ENCODE data around the gene UBAC2. TPM values are rescaled to one million over a fixed set of nuclear protein-coding genes. Genes with fewer than 3 reads are reported as not detected.
"Not testable (repeated sequence)": the region's sequence is repeated elsewhere in the genome, so short reads cannot be mapped to it uniquely, and the experiment has no call there.

Gene UBAC2
- total and polyA plus RNA-seq, 4 experiments from 2014 or later, result 88.4 to 161 (median 101) TPM

GRCh38 chr13:99210627-99211026, 10.0 kb downstream of the UBAC2 start:
- POLR2A ChIA-PET (ENCODE audit: partially characterized antibody), result interaction anchor here (1.6 kb wide), 1 partner anchor 24 kb away, joined by 3 read pairs; no protein-coding TSS in a partner anchor

GRCh38 chr13:99211421-99212035, 10.9 kb downstream of the UBAC2 start:
- H3K27me3 Mint-ChIP-seq, result no peaks in the 10 kb centered on the region
- H3K36me3 ChIP-seq (ENCODE audit: insufficient read depth, low read length), result no peaks in the 10 kb centered on the region
- H3K9me3 Mint-ChIP-seq, result no peaks in the 10 kb centered on the region
- ChIA-PET POLR2A (ENCODE audit: partially characterized antibody) (interaction anchor here (1.0 to 1.6 kb wide), 3 partner anchors 10 to 45 kb away, joined by 3 to 4 read pairs (median 3); no protein-coding TSS in a partner anchor), CTCF (ENCODE audit: partially characterized antibody) (interaction anchor here (1.1 to 1.5 kb wide), 3 partner anchors 10 to 55 kb away, joined by 3 to 4 read pairs (median 4); no protein-coding TSS in a partner anchor)
- peaks cover 74% of the 10 kb centered on the region for H3K4me1 ChIP-seq (ENCODE audit: insufficient read depth, low read length)
- H3K27ac Mint-ChIP-seq, result peak overlapping the region in 6 of 7 donors; percentile 14 to 70 (median 28)
- no peaks in the 10 kb centered on the region for H3K27me3 ChIP-seq (ENCODE audit: insufficient read depth, low read length)
- peak overlapping the region in 2 of 8 donors; percentile 1 to 40 for H3K4me3 Mint-ChIP-seq
- peaks cover 55 to 87% (median 72%) of the 10 kb centered on the region in 4 donors for H3K4me1 Mint-ChIP-seq
- H3K9me3 ChIP-seq (ENCODE audit: control insufficient read depth in 1 of 2, low read length in 2 of 2), result no peaks in the 10 kb centered on the region
- intact Hi-C loops (cut with micrococcal nuclease), result no loop called here
- no peak overlapping the region for H3K27ac ChIP-seq (ENCODE audit: low read depth, low read length)
- DNase-seq, result no peak
- H3K36me3 Mint-ChIP-seq, result peaks cover 19 to 47% of the 10 kb centered on the region in 2 donors
- H3K4me3 ChIP-seq (ENCODE audit: low read length in 2 of 2), result no peak overlapping the region

More at GRCh38 chr13:99210627-99211026, 10.0 kb downstream of the UBAC2 start:
- H3K36me3 ChIP-seq (ENCODE audit: insufficient read depth, low read length); H3K27me3 ChIP-seq (ENCODE audit: insufficient read depth, low read length); H3K4me3 ChIP-seq (ENCODE audit: low read length in 2 of 2); H3K27me3 Mint-ChIP-seq; DNase-seq; H3K4me3 Mint-ChIP-seq; H3K9me3 Mint-ChIP-seq; intact Hi-C loops (cut with micrococcal nuclease); H3K9me3 ChIP-seq (ENCODE audit: control insufficient read depth in 1 of 2, low read length in 2 of 2); CTCF ChIA-PET (ENCODE audit: partially characterized antibody); H3K27ac ChIP-seq (ENCODE audit: low read depth, low read length): not testable (repeated sequence)
- peaks cover 23 to 53% of the 10 kb centered on the region in 2 donors for H3K36me3 Mint-ChIP-seq
- peaks cover 74% of the 10 kb centered on the region for H3K4me1 ChIP-seq (ENCODE audit: insufficient read depth, low read length)
- peak overlapping the region in 3 of 7 donors; percentile 29 to 51 (median 38) for H3K27ac Mint-ChIP-seq
- H3K4me1 Mint-ChIP-seq, result peaks cover 61 to 87% (median 76%) of the 10 kb centered on the region in 4 donors

DNA sequence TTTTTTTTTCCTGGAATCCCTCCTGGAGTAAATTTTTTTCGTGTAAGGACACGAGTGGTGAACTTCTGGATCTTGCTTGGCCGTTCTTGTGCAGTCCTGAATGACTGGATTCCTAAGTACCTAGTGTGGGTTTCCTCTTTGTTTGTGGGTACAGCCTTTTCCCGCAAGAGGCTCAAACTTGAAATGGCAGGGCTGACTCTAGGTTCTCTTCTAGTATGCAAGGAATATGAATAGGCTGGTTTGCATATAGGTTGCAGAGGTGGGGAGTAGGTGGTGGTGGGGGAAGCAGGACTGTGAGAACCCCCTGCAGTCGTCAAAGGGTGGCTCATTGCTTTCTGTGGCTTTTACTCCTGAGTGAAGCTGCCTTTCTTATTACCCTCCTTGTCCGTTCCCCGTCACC, 13.6 kb downstream of the UBAC2 start:
- Histone ChIP-seq H3K4me3 (ENCODE audit: low read length in 2 of 2) (peak overlapping the region in 1 of 2 donors; percentile 62), H3K9me3 (ENCODE audit: control insufficient read depth in 1 of 2, low read length in 2 of 2) (no peaks in the 10 kb centered on the region), H3K27me3 (ENCODE audit: insufficient read depth, low read length) (no peaks in the 10 kb centered on the region), H3K36me3 (ENCODE audit: insufficient read depth, low read length) (no peaks in the 10 kb centered on the region), H3K4me1 (ENCODE audit: insufficient read depth, low read length) (peaks cover 78% of the 10 kb centered on the region), H3K27ac (ENCODE audit: low read depth, low read length) (peak overlapping the region; percentile 68)
- H3K27me3 Mint-ChIP-seq, result no peaks in the 10 kb centered on the region
- H3K36me3 Mint-ChIP-seq, result peaks cover 14 to 29% of the 10 kb centered on the region in 2 donors
- ChIA-PET POLR2A (ENCODE audit: partially characterized antibody) (interaction anchor here (0.7 to 7.0 kb wide), 9 partner anchors 12 to 55 kb away, joined by 3 to 251 read pairs (median 5); partner anchors contain the start of genes GPR18 and UBAC2), CTCF (ENCODE audit: partially characterized antibody) (interaction anchor here (1.0 to 3.2 kb wide), 9 partner anchors 8 to 55 kb away, joined by 3 to 24 read pairs (median 10); partner anchors contain the start of gene UBAC2)
- H3K4me3 Mint-ChIP-seq, result peak overlapping the region; percentile 73 to 97 (median 94)
- peak overlapping the region; percentile 96 to 99 (median 99) for H3K27ac Mint-ChIP-seq
- H3K4me1 Mint-ChIP-seq, result peaks cover 55 to 92% (median 74%) of the 10 kb centered on the region in 4 donors
- peak in 1 of 5 donors; percentile 61 for DNase-seq
- intact Hi-C loops (cut with micrococcal nuclease), result loop anchor here (2.0 kb wide), 1 partner anchor 15 kb away; no protein-coding TSS in a partner anchor
- H3K9me3 Mint-ChIP-seq, result no peaks in the 10 kb centered on the region

DNA sequence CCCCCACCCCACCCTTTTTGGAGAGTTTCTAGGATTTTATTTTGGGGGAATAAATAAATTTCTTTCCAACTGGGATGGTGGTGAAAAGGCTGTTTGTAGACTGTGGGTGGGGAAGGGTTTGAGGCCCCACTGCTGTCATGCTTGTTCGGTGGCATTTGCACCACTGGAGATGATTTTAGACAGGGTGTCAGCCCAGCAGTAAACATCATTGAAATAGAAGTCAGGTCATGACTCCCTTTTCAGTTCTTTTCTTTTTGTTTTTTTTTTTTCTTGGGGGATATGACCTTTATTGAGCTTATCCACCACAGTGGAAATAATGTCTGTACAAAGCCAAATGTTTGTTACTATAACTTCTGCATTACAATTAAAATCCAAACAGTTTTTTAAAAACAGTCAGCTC, 14.1 kb downstream of the UBAC2 start:
- H3K27ac ChIP-seq (ENCODE audit: low read depth, low read length), result peak overlapping the region; percentile 68
- intact Hi-C loops (cut with micrococcal nuclease), result loop anchor here (1.0 to 5.0 kb wide), 4 partner anchors 10 to 283 kb away; partner anchors contain the start of gene UBAC2
- H3K27me3 Mint-ChIP-seq, result no peaks in the 10 kb centered on the region
- H3K36me3 ChIP-seq (ENCODE audit: insufficient read depth, low read length), result no peaks in the 10 kb centered on the region
- peaks cover 80% of the 10 kb centered on the region for H3K4me1 ChIP-seq (ENCODE audit: insufficient read depth, low read length)
- H3K4me3 Mint-ChIP-seq, result peak overlapping the region; percentile 91 to 97 (median 94)
- H3K9me3 Mint-ChIP-seq, result no peaks in the 10 kb centered on the region
- peak overlapping the region; percentile 62 to 71 for H3K4me3 ChIP-seq (ENCODE audit: low read length in 2 of 2)
- H3K4me1 Mint-ChIP-seq, result peaks cover 57 to 92% (median 74%) of the 10 kb centered on the region in 4 donors
- CTCF ChIA-PET (ENCODE audit: partially characterized antibody), result interaction anchor here (0.7 to 3.2 kb wide), 11 partner anchors 9 to 221 kb away, joined by 3 to 24 read pairs (median 8); partner anchors contain the start of gene UBAC2
- H3K27me3 ChIP-seq (ENCODE audit: insufficient read depth, low read length), result no peaks in the 10 kb centered on the region
- H3K36me3 Mint-ChIP-seq, result peaks cover 14 to 26% of the 10 kb centered on the region in 2 donors
- H3K27ac Mint-ChIP-seq, result peak overlapping the region; percentile 96 to 99 (median 99)
- no peak for DNase-seq
- POLR2A ChIA-PET (ENCODE audit: partially characterized antibody), result interaction anchor here (0.7 to 7.0 kb wide), 12 partner anchors 12 to 54 kb away, joined by 3 to 251 read pairs (median 3); partner anchors contain the start of genes GPR18 and UBAC2
- no peaks in the 10 kb centered on the region for H3K9me3 ChIP-seq (ENCODE audit: control insufficient read depth in 1 of 2, low read length in 2 of 2)

- peaks cover 14 to 25% of the 10 kb centered on the region in 2 donors for H3K36me3 Mint-ChIP-seq
- Histone ChIP-seq H3K9me3 (ENCODE audit: control insufficient read depth in 1 of 2, low read length in 2 of 2) (no peaks in the 10 kb centered on the region), H3K4me1 (ENCODE audit: insufficient read depth, low read length) (peaks cover 86% of the 10 kb centered on the region), H3K36me3 (ENCODE audit: insufficient read depth, low read length) (no peaks in the 10 kb centered on the region), H3K4me3 (ENCODE audit: low read length in 2 of 2) (peak overlapping the region; percentile 62 to 71), H3K27me3 (ENCODE audit: insufficient read depth, low read length) (no peaks in the 10 kb centered on the region), H3K27ac (ENCODE audit: low read depth, low read length) (peak overlapping the region; percentile 68)
- H3K27ac Mint-ChIP-seq, result peak overlapping the region; percentile 96 to 99 (median 99)
- DNase-seq, result peak; percentile 77 to 86 (median 81)
- CTCF ChIA-PET (ENCODE audit: partially characterized antibody), result interaction anchor here (0.7 to 3.2 kb wide), 11 partner anchors 9 to 220 kb away, joined by 3 to 24 read pairs (median 8); partner anchors contain the start of gene UBAC2
- intact Hi-C loops (cut with micrococcal nuclease), result loop anchor here (1.0 to 5.0 kb wide), 4 partner anchors 11 to 282 kb away; partner anchors contain the start of gene UBAC2
- H3K9me3 Mint-ChIP-seq, result no peaks in the 10 kb centered on the region
- peaks cover 56 to 92% (median 74%) of the 10 kb centered on the region in 4 donors for H3K4me1 Mint-ChIP-seq
- H3K4me3 Mint-ChIP-seq, result peak overlapping the region; percentile 91 to 97 (median 94)
- POLR2A ChIA-PET (ENCODE audit: partially characterized antibody), result interaction anchor here (0.7 to 7.0 kb wide), 12 partner anchors 9 to 54 kb away, joined by 3 to 251 read pairs (median 3); partner anchors contain the start of genes GPR18 and UBAC2
- H3K27me3 Mint-ChIP-seq, result no peaks in the 10 kb centered on the region
Measured at GRCh38 chr13:99215184-99215830, 14.7 kb downstream of the UBAC2 start.

DNA sequence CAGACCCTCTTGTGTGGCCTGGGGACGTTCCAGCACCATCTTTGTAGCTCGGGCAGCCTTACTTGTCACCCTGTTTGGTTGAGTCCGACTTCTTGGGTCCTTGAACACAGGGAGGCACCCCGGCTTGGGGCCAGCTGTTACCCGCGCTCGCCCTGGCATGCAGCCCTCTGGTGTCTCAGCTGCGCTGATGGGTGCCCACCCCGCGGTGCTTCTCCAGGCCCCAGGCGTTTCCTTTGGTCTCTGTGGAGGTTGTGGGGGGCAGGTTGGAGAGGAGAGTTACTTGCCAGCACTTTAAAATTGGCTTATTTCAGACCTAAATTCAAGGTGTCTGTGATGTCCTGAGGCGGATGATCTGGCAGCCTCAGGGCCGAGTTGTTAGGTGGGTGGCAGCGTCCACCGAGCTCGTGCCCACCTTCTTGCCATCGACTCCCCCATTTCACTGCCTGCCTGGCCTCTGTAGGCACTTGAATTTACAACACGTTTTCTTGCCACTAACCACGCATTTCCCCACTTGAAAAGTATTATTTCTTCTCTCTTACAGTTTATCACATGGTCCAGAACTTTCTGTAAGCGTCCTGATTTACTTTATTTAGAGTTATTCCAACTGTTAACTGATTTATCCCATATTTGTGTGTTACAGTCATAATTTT, 16.9 kb downstream of the UBAC2 start:
- intact Hi-C loops (cut with micrococcal nuclease), result loop anchor here (5.0 kb wide), 1 partner anchor 280 kb away; no protein-coding TSS in a partner anchor
- no peaks in the 10 kb centered on the region for H3K9me3 Mint-ChIP-seq
- no peaks in the 10 kb centered on the region for H3K9me3 ChIP-seq (ENCODE audit: control insufficient read depth in 1 of 2, low read length in 2 of 2)
- peak overlapping the region; percentile 86 to 99 (median 96) for H3K27ac Mint-ChIP-seq
- POLR2A ChIA-PET (ENCODE audit: partially characterized antibody), result interaction anchor here (0.6 to 7.0 kb wide), 11 partner anchors 10 to 215 kb away, joined by 3 to 251 read pairs (median 6); partner anchors contain the start of genes GPR18 and UBAC2
- DNase-seq, result no peak
- peak overlapping the region in 1 of 2 donors; percentile 7 for H3K4me3 ChIP-seq (ENCODE audit: low read length in 2 of 2)
- H3K36me3 ChIP-seq (ENCODE audit: insufficient read depth, low read length), result no peaks in the 10 kb centered on the region
- peaks cover 65 to 94% (median 75%) of the 10 kb centered on the region in 4 donors for H3K4me1 Mint-ChIP-seq
- peaks cover 13 to 19% of the 10 kb centered on the region in 2 donors for H3K36me3 Mint-ChIP-seq
- H3K4me1 ChIP-seq (ENCODE audit: insufficient read depth, low read length), result peaks cover 87% of the 10 kb centered on the region
- CTCF ChIA-PET (ENCODE audit: partially characterized antibody), result interaction anchor here (0.6 to 2.9 kb wide), 11 partner anchors 10 to 180 kb away, joined by 3 to 12 read pairs (median 3); partner anchors contain the start of gene GPR18
- H3K27me3 Mint-ChIP-seq, result no peaks in the 10 kb centered on the region
- H3K27me3 ChIP-seq (ENCODE audit: insufficient read depth, low read length), result no peaks in the 10 kb centered on the region
- H3K4me3 Mint-ChIP-seq, result peak overlapping the region in 7 of 8 donors; percentile 70 to 94 (median 81)
- H3K27ac ChIP-seq (ENCODE audit: low read depth, low read length), result peak overlapping the region; percentile 45

All from CD4-positive, alpha-beta memory T cell (primary cell).